HG03159 (cell line): ENCODE results near the gene FREY1.

Experiments used
- ATAC-seq: cut with Tn5 transposase; IDR thresholded peaks from one replicate; pipeline ENCODE4 v1.9.1; 2021; ENCODE audit warnings: mild to moderate bottlenecking, moderate library complexity; ENCODE audit not compliant: unreplicated experiment

The FREY1 gene

GRCh38 chr11:45929486-45930030 lies 22.5 kb upstream of the FREY1 start:
- peak; percentile 19 for ATAC-seq

GRCh38 chr11:45928535-45929215 lies 21.6 kb upstream of the FREY1 start:
- no peak for ATAC-seq

GRCh38 chr11:45927684-45928413 lies 20.8 kb upstream of the FREY1 start:
- ATAC-seq = no peak

GRCh38 chr11:45927332-45927683 lies 20.2 kb upstream of the FREY1 start:
- ATAC-seq = no peak

- ATAC-seq = no peak
Observed at GRCh38 chr11:45926536-45927331, 19.7 kb upstream of the FREY1 start.

- ATAC-seq = no peak
Observed at GRCh38 chr11:45926001-45926401, 18.9 kb upstream of the FREY1 start.

- ATAC-seq = no peak
Observed at GRCh38 chr11:45925550-45925949, 18.5 kb upstream of the FREY1 start.

GRCh38 chr11:45924927-45925326 lies 17.9 kb upstream of the FREY1 start:
- ATAC-seq = no peak

GRCh38 chr11:45924036-45924915 lies 17.2 kb upstream of the FREY1 start:
- no peak for ATAC-seq

- no peak for ATAC-seq
Observed at GRCh38 chr11:45922425-45923082, 15.5 kb upstream of the FREY1 start, which contains the start of gene LARGE2. LARGE2 (plus strand) TSS chr11:45922656; CDS start chr11:45922883, 227 bp downstream.

GRCh38 chr11:45921561-45922424 lies 14.7 kb upstream of the FREY1 start:
- no peak for ATAC-seq

GRCh38 chr11:45920531-45921477 lies 13.7 kb upstream of the FREY1 start:
- no peak for ATAC-seq

GRCh38 chr11:45919806-45920530 lies 12.9 kb upstream of the FREY1 start:
- no peak for ATAC-seq

GRCh38 chr11:45918962-45919675 lies 12.0 kb upstream of the FREY1 start:
- ATAC-seq = no peak

GRCh38 chr11:45918331-45918941 lies 11.4 kb upstream of the FREY1 start:
- no peak for ATAC-seq
